ENCODE data around the gene MDP1.

The MDP1 gene

GRCh38 chr14:24260780-24261157, 44.9 kb upstream of the MDP1 start:
- TF ChIP-seq, protein P1, sequence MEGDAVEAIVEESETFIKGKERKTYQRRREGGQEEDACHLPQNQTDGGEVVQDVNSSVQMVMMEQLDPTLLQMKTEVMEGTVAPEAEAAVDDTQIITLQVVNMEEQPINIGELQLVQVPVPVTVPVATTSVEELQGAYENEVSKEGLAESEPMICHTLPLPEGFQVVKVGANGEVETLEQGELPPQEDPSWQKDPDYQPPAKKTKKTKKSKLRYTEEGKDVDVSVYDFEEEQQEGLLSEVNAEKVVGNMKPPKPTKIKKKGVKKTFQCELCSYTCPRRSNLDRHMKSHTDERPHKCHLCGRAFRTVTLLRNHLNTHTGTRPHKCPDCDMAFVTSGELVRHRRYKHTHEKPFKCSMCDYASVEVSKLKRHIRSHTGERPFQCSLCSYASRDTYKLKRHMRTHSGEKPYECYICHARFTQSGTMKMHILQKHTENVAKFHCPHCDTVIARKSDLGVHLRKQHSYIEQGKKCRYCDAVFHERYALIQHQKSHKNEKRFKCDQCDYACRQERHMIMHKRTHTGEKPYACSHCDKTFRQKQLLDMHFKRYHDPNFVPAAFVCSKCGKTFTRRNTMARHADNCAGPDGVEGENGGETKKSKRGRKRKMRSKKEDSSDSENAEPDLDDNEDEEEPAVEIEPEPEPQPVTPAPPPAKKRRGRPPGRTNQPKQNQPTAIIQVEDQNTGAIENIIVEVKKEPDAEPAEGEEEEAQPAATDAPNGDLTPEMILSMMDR (IDR thresholded peaks at IDR 0.05; ENCODE audit: insufficient read depth, low read depth, low read length, missing control alignments), result no peak
- H3K4me3 ChIP-seq (ENCODE audit: low read length), result peak overlapping the region; percentile 55
- no peak for DNase-seq (ENCODE audit: low read depth)

DNA sequence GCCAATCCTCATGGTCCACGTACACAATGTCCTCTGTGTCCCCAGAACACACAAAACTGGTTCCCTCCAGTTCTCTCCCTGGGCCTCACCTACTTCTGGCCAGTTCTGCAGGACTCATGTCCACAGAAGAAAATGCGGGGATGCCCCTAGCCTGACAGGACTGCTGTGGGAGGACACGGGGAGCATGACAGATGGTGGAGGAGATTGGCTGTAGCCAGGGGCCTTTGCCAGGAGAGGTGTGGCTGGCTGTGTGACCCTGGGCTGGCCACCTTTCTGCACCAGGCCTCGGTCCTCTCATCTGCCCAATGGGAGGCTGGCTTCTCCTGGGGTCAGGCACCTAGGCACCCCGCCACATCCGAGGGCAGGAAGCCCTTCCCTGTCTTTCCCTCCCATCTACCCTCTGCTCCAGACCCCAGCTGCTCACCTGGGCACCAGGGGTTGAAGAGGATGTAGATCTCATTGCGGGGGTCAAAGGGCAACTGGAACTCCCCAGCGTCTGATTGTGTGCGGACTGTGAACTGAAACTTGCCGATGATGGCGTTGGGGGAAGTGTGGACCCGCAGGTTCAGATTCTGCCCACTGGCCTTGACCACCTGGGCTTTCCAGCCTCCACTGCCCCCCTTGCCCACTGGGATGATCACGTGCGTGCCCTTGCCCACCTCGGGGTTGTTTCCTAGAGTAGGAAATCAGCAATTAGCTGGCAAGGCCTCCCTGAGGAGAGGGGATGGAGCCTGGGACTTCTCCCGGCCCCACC, 44.3 kb upstream of the MDP1 start:
- TF ChIP-seq, protein P1 (IDR thresholded peaks at IDR 0.05; ENCODE audit: insufficient read depth, low read depth, low read length, missing control alignments), result no peak
- H3K4me3 ChIP-seq (ENCODE audit: low read length), result peak overlapping the region; percentile 55

DNA sequence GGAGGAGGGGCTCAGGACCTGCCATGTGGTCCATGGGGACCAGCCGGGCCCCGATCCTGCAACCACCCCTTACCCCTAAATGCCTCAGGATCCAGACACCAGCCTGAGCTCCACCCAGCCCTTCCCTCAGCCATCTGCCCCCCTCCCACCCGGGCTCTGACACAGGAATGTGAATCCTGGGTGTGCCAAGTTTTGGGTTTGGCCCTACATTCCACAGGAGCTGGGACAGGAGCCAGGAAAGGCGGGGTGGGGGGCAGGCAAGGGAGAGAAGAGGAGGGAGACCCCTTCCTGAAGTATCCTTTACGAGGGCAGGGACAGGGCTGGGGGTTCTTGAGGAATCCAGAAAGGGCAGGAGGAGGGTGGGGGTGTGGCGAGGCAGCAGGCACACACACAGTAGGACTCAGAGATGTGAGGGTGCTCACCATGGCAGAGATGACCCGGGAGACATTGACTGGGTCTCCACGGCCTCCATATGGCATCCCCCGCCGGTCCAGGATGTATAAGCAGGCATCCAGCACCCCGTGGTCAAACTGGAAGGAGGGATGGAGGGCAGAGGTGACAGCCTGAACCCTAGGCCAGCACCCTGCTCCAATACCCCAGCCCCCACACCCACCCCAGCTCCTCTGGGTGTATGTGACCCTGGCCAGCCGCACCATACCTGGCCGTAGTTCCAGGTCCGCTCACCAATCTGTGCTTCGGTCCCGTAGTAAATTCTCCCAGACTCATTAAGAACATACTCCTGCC, 43.6 kb upstream of the MDP1 start:
- TF ChIP-seq, protein P1 (IDR thresholded peaks at IDR 0.05; ENCODE audit: insufficient read depth, low read depth, low read length, missing control alignments), result no peak
- peak; percentile 46 for DNase-seq (ENCODE audit: low read depth)
- H3K4me3 ChIP-seq (ENCODE audit: low read length), result peak overlapping the region; percentile 55

More for the DNA sequence above, 44.3 kb upstream of the MDP1 start:
- no peak for DNase-seq (ENCODE audit: low read depth)

DNA sequence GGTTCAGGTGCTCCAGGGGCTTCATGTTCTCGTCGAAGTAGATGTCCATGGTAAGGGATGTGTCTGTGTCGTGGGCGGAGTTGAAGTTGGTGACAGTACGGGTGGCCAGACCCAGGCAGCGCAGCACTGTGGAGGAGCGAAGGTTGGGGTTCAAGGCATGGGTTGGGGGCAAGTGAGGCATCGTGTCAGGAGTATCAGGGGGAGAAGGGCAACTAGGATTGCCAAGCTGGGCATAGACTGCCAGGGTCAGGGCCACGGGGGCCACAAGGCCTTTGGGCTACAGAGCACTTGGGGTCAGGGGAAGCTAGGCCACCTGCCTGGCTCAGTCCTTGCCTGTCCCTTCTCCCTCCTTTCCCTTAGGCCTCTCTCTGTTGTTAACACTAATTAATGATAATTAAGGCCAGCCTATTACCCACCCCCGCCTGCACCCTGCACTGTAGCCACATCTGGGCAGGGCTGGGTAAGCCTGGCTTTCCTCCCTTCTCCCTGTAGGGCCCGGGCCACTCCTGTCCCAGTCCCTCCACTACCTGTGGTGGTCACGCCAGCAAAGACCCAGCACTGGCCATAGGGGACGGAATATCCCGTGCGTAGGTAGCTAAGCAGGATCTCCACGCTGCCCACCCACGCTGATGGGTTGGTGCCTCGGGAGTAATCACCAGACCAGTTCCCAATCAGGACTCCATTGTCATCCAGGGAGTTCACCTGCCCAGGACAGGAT, 42.8 kb upstream of the MDP1 start:
- no peak overlapping the region for H3K4me3 ChIP-seq (ENCODE audit: low read length)
- TF ChIP-seq, protein P1 (IDR thresholded peaks at IDR 0.05; ENCODE audit: insufficient read depth, low read depth, low read length, missing control alignments), result no peak
- DNase-seq (ENCODE audit: low read depth), result no peak

- no peak for DNase-seq (ENCODE audit: low read depth)
- no peak overlapping the region for H3K4me3 ChIP-seq (ENCODE audit: low read length)
- TF ChIP-seq, protein P1 (IDR thresholded peaks at IDR 0.05; ENCODE audit: insufficient read depth, low read depth, low read length, missing control alignments), result no peak
Measured at GRCh38 chr14:24258119-24258518, 42.3 kb upstream of the MDP1 start.

- TF ChIP-seq, protein P1 (IDR thresholded peaks at IDR 0.05; ENCODE audit: insufficient read depth, low read depth, low read length, missing control alignments), result no peak
- H3K4me3 ChIP-seq (ENCODE audit: low read length), result no peak overlapping the region
- DNase-seq (ENCODE audit: low read depth), result no peak
Measured at GRCh38 chr14:24256960-24257359, 41.1 kb upstream of the MDP1 start.

Data from epithelial cell of esophagus (primary cell).